ENCODE measurements around the gene TP53TG5.

- TF ChIP-seq MXI1 (IDR thresholded peaks at IDR 0.05; ENCODE audit: low read depth, low read length) = no peak
- no peak for TF ChIP-seq BCL3 (IDR thresholded peaks at IDR 0.05; ENCODE audit: borderline replicate concordance, insufficient read depth, low read depth, low read length, poor library complexity, severe bottlenecking)
- no peak for TF ChIP-seq BMI1 (IDR thresholded peaks at IDR 0.05; ENCODE audit: borderline replicate concordance)
- TF ChIP-seq CTCF (IDR thresholded peaks at IDR 0.05 in 2 of 3, conservative IDR thresholded peaks at IDR 0.05 in 1 of 3; ENCODE audit: control insufficient read depth in 2 of 3, extremely low read depth in 1 of 3, insufficient read depth in 1 of 3, low read depth in 3 of 3, low read length in 3 of 3) = no peak
- no peak for TF ChIP-seq CREM (IDR thresholded peaks at IDR 0.05; ENCODE audit: low read depth)
These were observed 22.7 kb downstream of the TP53TG5 start for GRCh38 chr20:45355209-45356084.

Data from GM12878 (cell line).